Heart right ventricle (tissue), 16 donors: Measurements from ENCODE around the gene PLXDC2. TPM values are rescaled to one million over a fixed set of nuclear protein-coding genes. Genes with fewer than 3 reads are reported as not detected.

Experiments used
- ATAC-seq, 8 donors: fragments of 200-7000 bp; cut with Tn5 transposase; one replicate each; pipeline ENCODE4 v1.9.1; 2020; ENCODE audit warnings: mild to moderate bottlenecking in 8 of 8, moderate library complexity in 8 of 8, moderate number of reproducible peaks in 1 of 8
- DNase-seq, 2 donors: peaks; one replicate each; pipeline ENCODE4 v3.0.0-alpha.2; 2020
- H3K27ac ChIP-seq, 10 donors: fragments of 200-600 bp; sonication (generic) in 2 of 10; one replicate each; pipeline versions ENCODE4 v1.5.0 to v1.8.0; 2020 to 2022; ENCODE audit warnings: mild to moderate bottlenecking in 3 of 10
- H3K27me3 ChIP-seq, 7 donors: fragments of 200-600 bp; one replicate each; pipeline ENCODE4 v1.8.0; 2021 to 2022; ENCODE audit warnings: mild to moderate bottlenecking in 2 of 7
- H3K36me3 ChIP-seq, 9 donors: fragments of 200-600 bp; sonication (generic) in 1 of 9; one replicate each; pipeline versions ENCODE4 v1.5.0 to v1.8.0; 2020 to 2022; ENCODE audit warnings: mild to moderate bottlenecking in 2 of 9
- H3K4me1 ChIP-seq, 9 donors: fragments of 200-600 bp; sonication (generic) in 1 of 9; one replicate each; pipeline versions ENCODE4 v1.5.0 to v1.8.0; 2020 to 2022; ENCODE audit warnings: mild to moderate bottlenecking in 4 of 9
- H3K4me3 ChIP-seq, 10 donors: fragments of 200-600 bp; sonication (generic) in 2 of 10; one replicate each; pipeline versions ENCODE4 v1.5.0 to v1.8.0; 2020 to 2022; ENCODE audit warnings: mild to moderate bottlenecking in 7 of 10, moderate library complexity in 2 of 10
- H3K9me3 ChIP-seq, 11 donors: fragments of 200-600 bp in 10 of 11; sonication (generic) in 2 of 11; one replicate each; pipeline versions ENCODE4 v1.5.0 to v1.8.0; 2013 to 2022; ENCODE audit warnings: mild to moderate bottlenecking in 2 of 11, control low read depth in 1 of 11, moderate library complexity in 1 of 11
- WGBS, 2 donors: extraction: QIAGEN DNeasy Blood & Tissue Kit; methylation state at CpG; one replicate each; pipeline ENCODE4 v1.1.7; 2013; ENCODE audit warnings: inconsistent platforms in 1 of 2; 5-methylcytosine and 5-hydroxymethylcytosine counted together
- intact Hi-C, 10 donors: fragments of 100-400 bp; cut with DNase I; formaldehyde crosslinking; loops; one replicate each; pipeline versions ENCODE4 v1.11.1 to v1.14.2; 2022
- polyA plus RNA-seq, 2 donors: library from polyadenylated mRNA; stranded (reverse); fragments of 200-250 nt; gene quantifications; one replicate each; pipeline ENCODE4 v1.2.3, GENCODE V29; 2013
- total RNA-seq, 10 donors: library from RNA; stranded (reverse); fragmentation: NEBNext Ultra II Directional in 3 of 10; extraction: Animal tissue kit (Norgen Biotek cat#: 25700) in 3 of 10; gene quantifications; one replicate each; pipeline versions ENCODE4 v1.2.1 to v1.2.4, GENCODE V29; 2021 to 2023
- TF ChIP-seq, protein P1 (sequence below), 9 donors: fragments of 200-600 bp; sonication (generic) in 2 of 9; IDR thresholded peaks; one replicate each; pipeline versions ENCODE4 v1.5.0 to v1.8.0; 2021 to 2022; ENCODE audit warnings: antibody characterized with exemption in 9 of 9, mild to moderate bottlenecking in 5 of 9, moderate library complexity in 1 of 9
- donor health status: Arrhythmogenic right ventricular cardiomyopathy.
- donor health status: ischemic (EF 13 %, LVEDD 7.1; RV severe dilation, severe dysfunction).
- donor health status: healthy with polysubstance abuse.
- donor health status: DM: no; HTN: yes; CAD: no.
- donor health status: DM: no; HTN: no; CAD: no.
- donor health status: ischemic (EF 25% LVEDD 6.9; RV normal size, moderate dysfunction).
- donor health status: ischemic (EF 25% LVEDD 5.7; RV mildly dilated, moderate dysfunction).
- donor health status: healthy.
- donor health status: DM: yes; HTN: yes; CAD: no.
- donor health status: Ischemic cardiomyopathy.
- donor health status: ischemic (EF 35%, LVEDD 5.7; RV mildly dilated, moderate dysfunction).
- donor health status: nonischemic (EF 11% LVEDD 7.7; RV severe dilation, severe dysfunction).
- donor health status: DM: yes; HTN: yes; CAD: no.
- donor health status: PGD.
- donor health status: ischemic (EF 29% LVEDD 5.4; RV normal size, mild dysfunction).
- donor health status: nonischemic (EF 23%, LVEDD 6.1; RV moderate dilation, normal function).

The PLXDC2 gene
- total and polyA plus RNA-seq, 12 donors, result 4.6 to 26.8 (median 16.9) TPM

- Histone ChIP-seq H3K4me1 (peaks cover 0 to 8% (median 0%) of the 10 kb centered on the region in 9 donors), H3K27me3 (no peaks in the 10 kb centered on the region), H3K4me3 (no peak overlapping the region), H3K9me3 (peaks cover 0 to 4% (median 0%) of the 10 kb centered on the region in 11 donors), H3K27ac (no peak overlapping the region), H3K36me3 (no peaks in the 10 kb centered on the region)
- TF ChIP-seq, protein P1, sequence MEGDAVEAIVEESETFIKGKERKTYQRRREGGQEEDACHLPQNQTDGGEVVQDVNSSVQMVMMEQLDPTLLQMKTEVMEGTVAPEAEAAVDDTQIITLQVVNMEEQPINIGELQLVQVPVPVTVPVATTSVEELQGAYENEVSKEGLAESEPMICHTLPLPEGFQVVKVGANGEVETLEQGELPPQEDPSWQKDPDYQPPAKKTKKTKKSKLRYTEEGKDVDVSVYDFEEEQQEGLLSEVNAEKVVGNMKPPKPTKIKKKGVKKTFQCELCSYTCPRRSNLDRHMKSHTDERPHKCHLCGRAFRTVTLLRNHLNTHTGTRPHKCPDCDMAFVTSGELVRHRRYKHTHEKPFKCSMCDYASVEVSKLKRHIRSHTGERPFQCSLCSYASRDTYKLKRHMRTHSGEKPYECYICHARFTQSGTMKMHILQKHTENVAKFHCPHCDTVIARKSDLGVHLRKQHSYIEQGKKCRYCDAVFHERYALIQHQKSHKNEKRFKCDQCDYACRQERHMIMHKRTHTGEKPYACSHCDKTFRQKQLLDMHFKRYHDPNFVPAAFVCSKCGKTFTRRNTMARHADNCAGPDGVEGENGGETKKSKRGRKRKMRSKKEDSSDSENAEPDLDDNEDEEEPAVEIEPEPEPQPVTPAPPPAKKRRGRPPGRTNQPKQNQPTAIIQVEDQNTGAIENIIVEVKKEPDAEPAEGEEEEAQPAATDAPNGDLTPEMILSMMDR (IDR thresholded peaks at IDR 0.05), result no peak
- no peak for ATAC-seq
- WGBS, 2 donors, result 97 to 99% methylated on average over 5 of the region's 5 CpGs
- intact Hi-C loops, result loop anchor here in 2 of 10 donors (10.0 kb wide), 2 partner anchors 165 to 375 kb away; no protein-coding TSS in a partner anchor
- no peak for DNase-seq
These were observed 26.6 kb upstream of the PLXDC2 start for GRCh38 chr10:19789607-19790006.

- Histone ChIP-seq H3K36me3 (no peaks in the 10 kb centered on the region), H3K4me1 (no peaks in the 10 kb centered on the region), H3K4me3 (no peak overlapping the region), H3K27ac (no peak overlapping the region), H3K27me3 (no peaks in the 10 kb centered on the region), H3K9me3 (peaks cover 0 to 4% (median 0%) of the 10 kb centered on the region in 11 donors)
- no peak for ATAC-seq
- no peak for DNase-seq
- intact Hi-C loops, result loop anchor here in 2 of 10 donors (10.0 kb wide), 2 partner anchors 166 to 376 kb away; no protein-coding TSS in a partner anchor
- TF ChIP-seq, protein P1 (IDR thresholded peaks at IDR 0.05), result no peak
- WGBS, 2 donors, result 67% methylated on average over 2 of the region's 2 CpGs
These were observed 25.2 kb upstream of the PLXDC2 start for GRCh38 chr10:19791032-19791431.

DNA sequence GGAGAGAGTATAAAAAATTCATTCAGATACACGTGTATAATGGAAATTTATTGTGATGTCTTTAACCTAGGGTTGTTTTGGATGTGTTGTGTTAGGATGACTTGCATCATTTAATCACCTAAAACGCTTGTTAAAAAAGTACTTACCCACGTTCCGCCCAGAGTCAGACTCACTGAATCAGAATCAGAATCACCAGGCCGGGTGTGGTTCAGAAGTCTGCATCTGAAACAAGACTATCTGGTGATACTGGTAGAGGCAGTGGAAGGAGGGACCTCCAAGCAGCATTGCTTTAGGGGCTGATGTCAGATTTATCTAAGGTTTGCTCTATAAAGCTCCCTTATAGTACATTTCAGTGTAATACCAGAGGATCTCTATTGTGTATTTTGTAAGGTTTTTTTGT, 20.5 kb upstream of the PLXDC2 start:
- H3K4me1 ChIP-seq, result no peaks in the 10 kb centered on the region
- no peaks in the 10 kb centered on the region for H3K36me3 ChIP-seq
- H3K27ac ChIP-seq, result no peak overlapping the region
- TF ChIP-seq, protein P1 (IDR thresholded peaks at IDR 0.05), result no peak
- intact Hi-C loops, result loop anchor here in 2 of 10 donors (10.0 kb wide), 2 partner anchors 171 to 381 kb away; no protein-coding TSS in a partner anchor
- no peak for ATAC-seq
- H3K9me3 ChIP-seq, result peaks cover 0 to 9% (median 0%) of the 10 kb centered on the region in 11 donors
- no peak for DNase-seq
- WGBS, 2 donors, result 91 to 93% methylated on average over 5 of the region's 5 CpGs
- H3K27me3 ChIP-seq, result no peaks in the 10 kb centered on the region
- H3K4me3 ChIP-seq, result no peak overlapping the region

DNA sequence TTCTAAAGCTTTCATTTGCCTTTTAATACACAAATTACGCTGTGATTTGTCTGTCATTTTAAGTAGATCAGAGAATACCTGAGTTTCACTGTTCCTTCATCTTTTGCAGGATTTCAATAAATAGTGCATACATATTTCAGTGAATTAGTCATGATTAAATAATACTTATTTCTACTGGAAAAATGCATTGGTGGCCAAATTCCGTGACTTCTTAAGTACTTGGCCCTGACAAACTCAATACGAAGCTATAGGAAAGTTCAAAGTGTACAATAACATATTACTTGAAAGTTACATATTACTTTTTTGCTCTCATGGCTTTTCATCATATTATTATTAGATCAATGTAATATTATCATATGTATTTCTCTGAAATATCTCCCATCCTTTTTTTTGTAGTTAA, 16.1 kb upstream of the PLXDC2 start:
- intact Hi-C loops, result no loop called here
- TF ChIP-seq, protein P1 (IDR thresholded peaks at IDR 0.05), result no peak
- Histone ChIP-seq H3K27me3 (no peaks in the 10 kb centered on the region), H3K36me3 (no peaks in the 10 kb centered on the region), H3K9me3 (peaks cover 0 to 10% (median 0%) of the 10 kb centered on the region in 11 donors), H3K27ac (no peak overlapping the region), H3K4me1 (no peaks in the 10 kb centered on the region), H3K4me3 (no peak overlapping the region)
- ATAC-seq (no peak), DNase-seq (no peak)
- 96% methylated on average over 3 of the region's 3 CpGs for WGBS, 2 donors
